SK-MEL-5 (cell line): ENCODE data around the gene HSPA13. TPM values are rescaled to one million over a fixed set of nuclear protein-coding genes. Genes with fewer than 3 reads are reported as not detected.
"Not testable (repeated sequence)": the region's sequence is repeated elsewhere in the genome, so short reads cannot be mapped to it uniquely, and the experiment has no call there.

Source experiments
- DNase-seq: peaks from one replicate; pipeline ENCODE4 v3.0.0-alpha.2; 2016; ENCODE audit warnings: low read depth, low spot score
- in situ Hi-C: cut with HindIII; loops from 2 replicates; pipeline ENCODE4 v1.10.0; 2016; ENCODE audit warnings: low sequenced_read_pairs, high pct_unique_total_duplicates, low pct_unique_long_range_greater_than_20kb
- total RNA-seq: library from RNA; depleted of rRNA; stranded (reverse); fragments of >200 nt; shearing (Covaris generic); gene quantifications from 2 replicates; pipeline ENCODE4 v1.2.3, GENCODE V29; 2014; rRNA removed

Gene HSPA13
- total RNA-seq, 1 experiment from 2014 or later, result 51.0 TPM

DNA sequence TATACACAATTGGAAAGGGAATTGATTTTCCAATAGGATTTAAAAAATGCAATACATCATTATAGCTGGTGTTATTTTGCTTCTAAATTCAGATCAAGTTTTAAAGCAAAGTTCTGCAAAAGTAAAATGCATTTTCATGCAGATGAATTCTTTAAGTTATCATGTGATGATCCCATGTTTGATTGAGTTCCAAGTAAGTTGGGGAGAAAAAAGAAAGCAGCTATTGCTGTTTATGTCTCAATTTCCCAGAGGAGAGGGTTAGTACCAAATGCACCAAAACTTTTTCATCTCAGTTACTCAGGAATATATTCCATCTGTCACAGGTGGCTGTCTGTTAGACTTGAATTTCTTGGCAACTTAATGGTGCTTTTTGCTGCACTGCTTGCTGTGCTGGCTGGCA lies 29.7 kb downstream of the HSPA13 start:
- no peak for DNase-seq
- in situ Hi-C loops, result no loop called here

DNA sequence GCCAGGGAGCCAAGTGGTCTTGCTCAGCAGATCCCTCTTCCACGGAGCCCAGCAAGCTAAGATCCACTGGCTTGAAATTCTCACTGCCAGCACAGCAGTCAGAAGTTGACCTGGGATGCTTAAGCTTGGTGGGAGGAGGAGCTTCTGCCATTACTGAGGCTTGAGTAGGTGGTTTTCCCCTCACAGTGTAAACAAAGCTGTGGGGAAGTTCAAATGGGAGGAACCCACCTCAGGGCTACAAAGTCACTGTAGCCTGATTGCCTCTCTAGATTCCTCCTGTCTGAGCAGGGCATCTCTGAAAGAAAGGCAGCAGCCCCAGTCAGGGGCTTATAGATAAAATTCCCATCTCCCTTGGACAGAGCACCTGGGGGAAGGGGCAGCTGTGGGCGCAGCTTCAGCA lies 55.6 kb downstream of the HSPA13 start:
- in situ Hi-C loops, DNase-seq: not testable (repeated sequence)

DNA sequence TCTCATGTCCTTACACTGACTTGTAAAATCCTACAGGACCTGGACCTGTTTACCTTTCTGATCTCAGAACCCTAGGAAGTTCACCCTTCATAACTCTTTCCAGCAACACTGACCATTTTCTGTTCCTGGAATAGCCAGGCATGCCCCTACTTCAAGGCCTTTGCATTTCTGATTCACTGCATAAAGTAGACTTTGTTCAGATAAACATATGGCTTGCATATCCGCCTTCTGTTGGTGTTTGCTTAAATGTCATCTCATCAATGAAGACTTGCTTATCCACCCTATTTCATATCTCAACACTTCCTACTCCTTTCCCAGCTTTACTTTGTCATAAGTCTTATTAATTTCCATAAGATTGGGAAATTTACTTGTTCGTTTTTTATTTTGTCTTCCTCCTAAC lies 57.4 kb downstream of the HSPA13 start:
- in situ Hi-C loops, result no loop called here
- DNase-seq, result no peak

Other genes starting within 250 kb of the HSPA13 start
- gene LIPI, start 172.2 kb downstream of the HSPA13 start, total RNA-seq, result not detected in 2 replicates
- gene RBM11, start 167.0 kb downstream of the HSPA13 start, total RNA-seq, result 1.6 and 2.0 TPM in 2 replicates
- gene SAMSN1, start 163.2 kb upstream of the HSPA13 start, total RNA-seq, result not detected in 2 replicates